Suprapubic skin (tissue), 3 donors: ENCODE measurements around the gene ID1.

Source experiments
- EP300 ChIP-seq: sonication (generic); formaldehyde crosslinking; IDR thresholded peaks from one replicate; pipeline ENCODE4 v1.6.1; 2017; ENCODE audit warnings: antibody characterized with exemption
- TF ChIP-seq, protein P1 (sequence below), 2 donors: fragments of 200-600 bp in 1 of 2; fragments of 450-650 bp in 1 of 2; sonication (generic) in 1 of 2; IDR thresholded peaks; one replicate each; pipeline ENCODE4 v1.5.1; 2016 to 2019; ENCODE audit warnings: antibody characterized with exemption in 2 of 2, mild to moderate bottlenecking in 1 of 2, moderate library complexity in 1 of 2

- TF ChIP-seq, protein P1, sequence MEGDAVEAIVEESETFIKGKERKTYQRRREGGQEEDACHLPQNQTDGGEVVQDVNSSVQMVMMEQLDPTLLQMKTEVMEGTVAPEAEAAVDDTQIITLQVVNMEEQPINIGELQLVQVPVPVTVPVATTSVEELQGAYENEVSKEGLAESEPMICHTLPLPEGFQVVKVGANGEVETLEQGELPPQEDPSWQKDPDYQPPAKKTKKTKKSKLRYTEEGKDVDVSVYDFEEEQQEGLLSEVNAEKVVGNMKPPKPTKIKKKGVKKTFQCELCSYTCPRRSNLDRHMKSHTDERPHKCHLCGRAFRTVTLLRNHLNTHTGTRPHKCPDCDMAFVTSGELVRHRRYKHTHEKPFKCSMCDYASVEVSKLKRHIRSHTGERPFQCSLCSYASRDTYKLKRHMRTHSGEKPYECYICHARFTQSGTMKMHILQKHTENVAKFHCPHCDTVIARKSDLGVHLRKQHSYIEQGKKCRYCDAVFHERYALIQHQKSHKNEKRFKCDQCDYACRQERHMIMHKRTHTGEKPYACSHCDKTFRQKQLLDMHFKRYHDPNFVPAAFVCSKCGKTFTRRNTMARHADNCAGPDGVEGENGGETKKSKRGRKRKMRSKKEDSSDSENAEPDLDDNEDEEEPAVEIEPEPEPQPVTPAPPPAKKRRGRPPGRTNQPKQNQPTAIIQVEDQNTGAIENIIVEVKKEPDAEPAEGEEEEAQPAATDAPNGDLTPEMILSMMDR (IDR thresholded peaks at IDR 0.05), result no peak
- TF ChIP-seq EP300, result no peak
Observed at GRCh38 chr20:31594558-31595379, 10.3 kb upstream of the ID1 start.
